AG10803 (cell line): ENCODE measurements around the gene RS1.

Source experiments
- DNase-seq: peaks from one replicate; pipeline ENCODE4 v3.0.0; 2010; ENCODE audit warnings: low read depth
- H3K4me3 ChIP-seq: 2 replicates; pipeline ENCODE4 v1.5.1; 2011; ENCODE audit warnings: mild to moderate bottlenecking, low read length, control low read depth
- CTCF ChIP-seq: conservative IDR thresholded peaks from 2 replicates; pipeline ENCODE4 v1.5.1; 2011; ENCODE audit warnings: mild to moderate bottlenecking, low read length, control low read depth, inconsistent platforms

RS1 gene

GRCh38 chrX:18672008-18672407 lies at the start of gene RS1:
RS1 (minus strand) TSS chrX:18672108; CDS start chrX:18672068, 40 bp downstream.
- no peak for TF ChIP-seq CTCF
- no peak for DNase-seq
- H3K4me3 ChIP-seq = no peak within 1 kb of the TSS

- TF ChIP-seq CTCF = no peak
Measured at GRCh38 chrX:18719852-18720251, 47.9 kb upstream of the RS1 start.

DNA sequence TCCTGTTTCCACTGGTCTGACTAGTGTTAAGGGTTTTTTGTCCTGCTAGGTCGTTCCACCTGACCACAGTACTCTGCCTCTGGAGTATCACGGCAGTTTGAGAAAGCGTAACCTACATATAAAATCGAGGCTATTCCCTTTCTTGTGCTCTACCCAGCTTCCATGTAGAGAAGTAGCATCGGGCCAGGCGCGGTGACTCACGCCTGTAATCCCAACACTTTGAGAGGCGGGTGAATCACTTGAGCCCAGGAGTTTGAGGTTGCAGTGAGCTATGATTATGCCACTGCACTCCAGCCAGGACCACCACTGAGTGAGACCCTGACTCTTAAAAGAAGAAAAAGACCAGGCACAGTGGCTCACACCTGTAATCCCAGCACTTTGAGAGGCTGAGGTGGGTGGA lies 43.0 kb upstream of the RS1 start:
- DNase-seq = no peak
- no peak for TF ChIP-seq CTCF
- no peak overlapping the region for H3K4me3 ChIP-seq

More at GRCh38 chrX:18719852-18720251, 47.9 kb upstream of the RS1 start:
- DNase-seq = no peak
- H3K4me3 ChIP-seq = no peak overlapping the region

- no peak for DNase-seq
- H3K4me3 ChIP-seq = no peak overlapping the region
- no peak for TF ChIP-seq CTCF
Measured at GRCh38 chrX:18709833-18710232, 37.9 kb upstream of the RS1 start.

DNA sequence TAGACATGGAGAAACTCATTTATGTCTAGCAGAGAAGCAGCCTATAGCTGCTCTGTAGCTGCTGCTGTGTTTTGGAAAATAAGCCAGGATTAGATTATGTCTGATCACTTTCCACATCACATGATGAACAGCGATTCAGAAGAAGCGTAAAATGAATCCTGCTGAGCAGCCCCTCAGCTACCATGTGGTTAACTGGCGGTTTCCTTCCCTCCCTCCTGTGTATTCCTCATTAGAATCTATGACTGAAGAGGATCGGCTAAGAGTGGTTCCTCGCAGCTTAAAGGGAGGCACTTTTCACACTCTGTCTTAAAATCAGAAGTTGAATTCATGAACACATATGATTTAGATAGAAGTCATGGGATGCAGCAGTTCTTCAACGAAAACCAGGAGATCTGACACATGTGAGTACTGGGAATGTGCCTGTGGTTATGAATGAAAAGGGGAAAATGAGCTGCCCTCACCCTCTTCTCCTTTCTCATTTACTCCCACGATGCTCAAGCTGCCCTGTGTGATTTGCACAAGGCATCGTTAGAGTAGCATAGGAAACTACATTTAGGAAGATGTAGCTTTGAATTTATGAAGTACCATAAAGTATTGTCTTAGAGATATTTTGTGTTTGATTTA lies 35.6 kb upstream of the RS1 start, which contains the start of gene PPEF1:
PPEF1 (plus strand) TSS at position 220 of the 624 bp plus-strand sequence; CDS start at position 356, 136 bp downstream.
- TF ChIP-seq CTCF = no peak
- no peak for DNase-seq
- no peak within 1 kb of the TSS for H3K4me3 ChIP-seq

GRCh38 chrX:18702362-18703195 lies 30.7 kb upstream of the RS1 start:
- DNase-seq = no peak
- H3K4me3 ChIP-seq = no peak overlapping the region
- TF ChIP-seq CTCF = no peak
